ENCODE data around the gene ARSB.
"Not testable (repeated sequence)": the region's sequence is repeated elsewhere in the genome, so short reads cannot be mapped to it uniquely, and the experiment has no call there.

The ARSB gene

DNA sequence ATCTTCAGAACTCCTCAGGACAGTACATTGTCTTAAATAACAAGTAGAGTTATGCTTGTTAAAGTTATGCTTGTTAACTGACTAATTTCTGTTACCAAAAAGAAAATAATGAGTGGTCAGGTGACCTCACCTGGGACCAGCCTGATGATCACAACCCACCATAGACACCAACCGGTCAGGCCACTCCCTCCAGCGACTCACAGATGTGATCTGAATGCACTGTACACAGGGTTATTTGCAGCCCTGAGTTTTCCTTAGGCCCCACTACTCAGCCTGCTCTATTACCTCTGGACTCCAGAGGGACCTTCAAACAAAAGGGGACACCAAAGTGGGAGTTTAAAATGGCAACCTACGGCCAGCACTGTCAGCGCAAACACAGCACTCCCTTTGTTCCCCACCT lies 55.3 kb downstream of the ARSB start:
- DNase-seq = no peak

DNA sequence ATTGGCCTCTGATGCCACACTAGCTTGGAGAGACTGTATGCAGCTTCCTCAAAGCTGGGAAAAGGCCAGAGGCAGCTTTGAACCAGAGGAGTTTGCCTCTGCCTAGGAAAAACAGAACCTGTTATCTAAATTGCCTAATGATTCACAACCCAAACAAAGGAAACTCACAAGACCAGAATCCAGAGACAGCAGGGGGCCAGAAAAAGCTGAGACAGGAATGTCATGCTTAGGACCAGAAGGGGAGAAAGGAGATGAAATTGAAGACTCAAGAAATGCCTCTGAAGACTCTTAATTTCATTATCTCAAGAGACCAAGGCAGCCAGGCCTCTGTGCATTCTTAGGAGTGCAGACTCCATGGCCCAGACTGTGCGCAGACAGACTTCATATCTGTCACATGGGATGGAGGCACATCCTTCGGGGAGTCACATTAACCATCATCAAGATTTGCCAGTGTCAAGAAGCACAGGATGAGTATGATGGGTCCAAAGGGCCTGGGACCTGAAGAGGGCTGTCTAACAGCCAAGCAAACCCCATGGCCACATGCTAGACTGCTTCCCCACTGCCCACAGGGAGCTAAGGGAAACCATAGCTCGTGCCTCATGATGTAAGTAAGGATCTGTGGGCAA lies 57.3 kb downstream of the ARSB start:
- DNase-seq = no peak

- no peak for DNase-seq
These were observed 58.9 kb downstream of the ARSB start for GRCh38 chr5:78926252-78926651.

GRCh38 chr5:78925129-78925876 lies 59.8 kb downstream of the ARSB start:
- no peak for DNase-seq

GRCh38 chr5:78923622-78923970 lies 61.5 kb downstream of the ARSB start:
- no peak for DNase-seq

DNA sequence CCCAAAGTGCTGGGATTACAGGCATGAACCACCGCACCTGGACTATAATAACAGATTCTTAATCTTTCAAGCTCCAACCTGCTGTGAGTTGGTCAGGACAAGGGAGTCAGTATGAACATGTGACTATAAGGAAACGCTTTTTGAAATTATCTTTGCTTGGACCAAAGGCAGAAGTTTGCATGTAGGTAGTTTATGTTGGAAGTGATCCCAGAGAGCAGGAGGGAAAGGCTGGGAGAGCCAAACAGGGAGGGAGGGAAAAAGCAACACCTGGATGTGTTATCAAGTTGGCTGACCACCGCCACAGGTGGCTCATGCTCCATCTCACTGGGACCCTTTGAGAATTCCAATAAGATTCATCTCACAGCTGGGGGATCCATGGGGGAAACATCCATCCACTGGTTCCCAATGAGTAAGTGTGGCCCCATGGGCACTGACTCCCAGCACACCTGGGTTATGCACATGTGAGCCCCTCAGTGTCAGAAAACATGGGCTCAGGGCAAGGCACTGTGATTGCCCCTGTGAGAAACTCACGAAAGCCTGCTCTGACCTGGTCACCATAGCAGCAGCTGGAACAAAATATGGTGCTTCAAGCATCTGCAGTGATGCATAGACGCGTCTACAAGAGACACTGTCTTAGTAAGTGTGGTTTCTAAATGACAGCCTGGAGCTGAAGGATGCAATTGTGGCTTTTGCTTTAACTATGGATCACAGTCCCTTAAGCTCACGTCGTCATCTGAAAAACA lies 62.1 kb downstream of the ARSB start:
- DNase-seq = no peak

GRCh38 chr5:78920604-78921003 lies 64.5 kb downstream of the ARSB start:
- no peak for DNase-seq

DNA sequence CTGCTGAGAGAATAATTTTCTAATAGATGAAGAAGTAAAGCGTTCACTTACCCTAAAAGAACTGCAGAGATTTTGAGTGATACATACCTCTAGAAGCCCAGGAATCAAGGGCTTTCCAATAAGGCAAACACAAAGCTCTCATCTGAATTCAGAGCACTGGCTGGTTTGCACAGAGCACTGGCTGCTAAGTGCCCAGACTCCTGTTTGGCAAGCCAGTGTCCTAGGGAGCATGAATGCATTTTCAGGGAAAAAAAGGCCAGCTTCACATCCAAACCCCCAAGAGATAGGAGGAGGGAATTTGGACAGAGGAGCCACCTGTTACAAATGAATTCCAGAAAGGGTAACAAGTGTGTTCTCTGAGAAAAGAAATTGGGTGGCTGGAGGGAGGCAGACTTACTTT lies 65.3 kb downstream of the ARSB start:
- no peak for DNase-seq

DNA sequence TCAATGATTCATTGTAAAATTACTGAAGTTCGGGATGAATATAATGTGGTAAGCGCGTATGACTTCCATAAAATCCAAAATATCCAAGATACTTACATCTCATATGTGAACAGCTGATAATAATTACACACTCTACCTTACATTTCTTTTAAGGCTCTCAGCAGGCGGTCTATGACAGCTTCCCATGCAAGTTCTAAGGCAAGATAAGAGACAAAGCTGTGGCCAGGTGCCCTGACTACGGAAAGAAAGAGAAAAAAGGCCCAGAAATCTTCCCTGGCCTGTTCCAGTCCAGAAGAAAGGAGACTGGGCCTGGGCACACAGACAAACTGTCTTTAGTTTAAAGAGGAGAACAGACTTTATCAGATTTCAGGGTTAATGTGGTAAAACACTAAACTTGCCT lies 69.1 kb downstream of the ARSB start:
- DNase-seq = no peak

DNA sequence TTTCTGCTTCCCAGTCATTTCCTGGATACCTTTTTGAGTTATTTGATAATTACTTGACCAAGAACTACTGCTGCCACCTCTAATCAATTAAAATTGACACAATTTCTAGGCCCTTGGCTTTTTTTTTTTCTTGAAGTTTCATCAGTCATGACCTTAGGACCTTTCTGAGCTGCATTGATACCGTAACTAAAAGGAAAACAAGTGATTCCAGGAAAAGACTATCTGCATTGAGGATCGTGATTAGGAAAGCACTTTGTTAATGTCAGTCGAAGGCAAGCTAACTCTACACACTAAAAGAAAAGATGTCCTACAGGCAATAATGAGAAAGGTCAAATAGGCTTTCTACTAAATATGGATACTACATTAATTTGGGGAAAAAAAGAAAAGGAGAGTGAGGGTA lies 69.9 kb downstream of the ARSB start:
- DNase-seq = no peak

GRCh38 chr5:78912811-78913210 lies 72.3 kb downstream of the ARSB start:
- DNase-seq = no peak

- DNase-seq = no peak
These were observed 72.9 kb downstream of the ARSB start for GRCh38 chr5:78912085-78912771.

- not testable (repeated sequence) for DNase-seq
These were observed 75.7 kb downstream of the ARSB start for GRCh38 chr5:78909224-78909983.

DNA sequence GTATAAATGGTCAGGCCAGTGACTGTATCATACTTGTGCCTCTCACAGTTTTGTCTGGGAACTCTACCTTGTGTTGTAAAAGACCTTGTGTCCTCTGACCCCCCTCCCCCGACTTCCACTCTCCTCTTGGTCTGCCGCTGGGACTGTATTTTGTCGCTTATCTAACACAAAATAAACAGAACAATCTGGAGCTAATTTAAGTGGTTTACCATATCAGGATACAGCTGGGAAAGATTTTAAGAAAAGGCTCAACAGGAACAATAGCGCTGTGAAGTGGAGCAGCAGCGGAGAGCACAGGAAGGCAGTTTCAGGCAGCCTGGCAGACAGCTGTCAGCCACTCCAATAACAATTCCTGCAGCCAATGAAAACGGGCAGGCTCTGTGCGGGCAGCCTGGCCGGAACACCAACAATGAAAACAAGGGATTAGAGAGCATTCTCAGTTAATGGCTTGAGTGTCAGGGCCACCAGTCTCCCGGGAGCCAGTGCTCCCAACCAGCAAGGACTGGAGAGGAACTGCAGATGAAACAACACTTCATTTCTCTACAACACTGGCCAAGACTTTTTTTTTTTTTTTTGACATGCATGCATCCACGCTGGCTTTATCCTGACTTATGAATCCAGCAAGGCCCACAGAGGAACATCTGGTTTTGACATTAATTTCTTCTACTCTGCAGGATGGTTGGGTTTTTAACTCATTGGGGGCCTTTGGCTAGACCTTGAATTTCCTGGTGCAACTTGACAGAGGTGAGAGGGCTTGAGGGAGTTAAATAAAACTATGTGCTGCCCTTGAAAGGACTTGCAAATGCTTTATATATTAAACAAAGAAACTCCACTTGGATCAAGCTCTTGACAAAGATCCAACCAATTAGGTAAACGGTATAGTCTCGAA lies 76.7 kb downstream of the ARSB start:
- DNase-seq = peak; percentile 77

DNA sequence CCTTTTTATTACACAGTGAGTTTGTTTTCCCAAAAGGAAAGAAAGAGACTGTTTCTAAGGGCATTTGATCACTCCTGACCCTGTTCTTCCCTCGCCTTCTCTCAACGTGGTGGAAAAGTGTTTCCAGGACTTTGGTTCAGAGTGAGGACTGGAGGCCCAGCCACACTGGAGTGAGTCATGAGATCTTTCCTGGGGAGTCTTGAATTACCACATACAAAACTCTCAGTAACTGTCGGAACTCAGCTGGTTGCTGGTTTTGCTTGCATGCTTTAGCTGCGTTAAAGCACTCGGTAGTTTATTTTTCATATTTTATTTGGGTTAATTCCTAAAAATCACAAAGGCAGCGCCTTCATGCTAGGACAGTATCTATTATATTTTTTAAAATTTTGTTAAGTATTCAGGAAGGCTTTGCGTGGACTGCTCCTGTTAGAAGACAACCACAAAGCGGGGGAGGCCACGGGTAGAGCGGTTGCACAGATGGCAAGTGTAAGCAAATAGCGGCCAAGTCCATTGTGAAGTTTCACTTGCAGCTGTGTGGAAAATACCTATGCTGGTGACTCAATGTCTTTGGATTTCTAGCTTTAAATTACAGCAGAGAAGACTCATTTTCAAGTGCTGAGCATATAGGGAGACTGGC lies 77.7 kb downstream of the ARSB start:
- DNase-seq = no peak

DNA sequence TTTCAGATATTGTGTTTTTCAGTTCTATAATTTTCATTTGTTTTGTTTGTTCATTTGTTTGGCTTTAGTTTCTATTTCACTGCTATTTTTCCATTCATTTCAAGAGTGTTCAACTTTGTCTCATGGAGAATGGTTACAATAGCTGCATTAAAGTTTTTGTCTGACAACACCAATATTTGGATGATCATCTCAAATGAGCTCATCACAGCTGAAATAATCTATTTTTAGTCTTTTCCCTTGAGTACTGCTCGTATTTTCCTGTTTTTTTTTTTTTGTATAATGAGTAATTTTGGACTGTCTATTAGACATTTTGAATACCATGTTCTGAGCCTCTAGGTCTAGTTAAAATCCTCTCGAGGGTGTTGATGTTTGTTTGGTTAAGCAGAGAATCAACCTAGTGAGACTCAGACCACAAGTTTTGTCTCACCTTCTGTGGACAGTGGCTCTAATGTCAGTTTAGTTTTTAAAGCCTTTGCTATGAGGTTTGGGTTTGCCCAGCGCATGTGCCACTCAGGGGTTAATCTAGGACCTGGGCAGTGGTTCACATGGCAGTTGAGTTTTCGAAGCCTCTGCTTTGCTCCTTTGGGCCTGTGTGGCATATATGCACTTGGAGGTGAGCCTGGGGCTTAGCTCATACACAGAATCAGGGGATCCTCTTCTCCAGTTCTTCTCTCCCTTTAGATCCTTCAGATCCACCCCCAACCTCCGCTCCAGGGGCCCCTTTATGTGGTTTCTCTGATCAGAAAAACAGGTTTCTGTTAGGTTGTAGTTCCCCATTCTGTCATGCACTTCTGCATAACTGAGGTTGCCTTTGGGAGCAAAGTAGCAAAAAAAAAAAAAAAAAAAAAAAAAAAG lies 79.8 kb downstream of the ARSB start:
- no peak for DNase-seq

- DNase-seq = no peak
These were observed 81.2 kb downstream of the ARSB start for GRCh38 chr5:78903861-78904260.

- DNase-seq = no peak
These were observed 81.8 kb downstream of the ARSB start for GRCh38 chr5:78903353-78903752.

- DNase-seq = no peak
These were observed 85.2 kb downstream of the ARSB start for GRCh38 chr5:78899922-78900362.

GRCh38 chr5:78896132-78896531 lies 89.0 kb downstream of the ARSB start:
- no peak for DNase-seq
